Stimulated activated CD8-positive, alpha-beta memory T cell treated with anti-CD3 and anti-CD28 coated beads, Interleukin-4, amount 100 ng/mL, for 4 hours (primary cell): ENCODE measurements around the gene COG4.
"Not testable (repeated sequence)": the region's sequence is repeated elsewhere in the genome, so short reads cannot be mapped to it uniquely, and the experiment has no call there.

Source experiments
- DNase-seq, 2 donors: peaks; one replicate each; pipeline ENCODE4 v3.0.0-alpha.2; 2020; ENCODE audit warnings: low read depth in 2 of 2, low spot score in 1 of 2

COG4 gene

DNA sequence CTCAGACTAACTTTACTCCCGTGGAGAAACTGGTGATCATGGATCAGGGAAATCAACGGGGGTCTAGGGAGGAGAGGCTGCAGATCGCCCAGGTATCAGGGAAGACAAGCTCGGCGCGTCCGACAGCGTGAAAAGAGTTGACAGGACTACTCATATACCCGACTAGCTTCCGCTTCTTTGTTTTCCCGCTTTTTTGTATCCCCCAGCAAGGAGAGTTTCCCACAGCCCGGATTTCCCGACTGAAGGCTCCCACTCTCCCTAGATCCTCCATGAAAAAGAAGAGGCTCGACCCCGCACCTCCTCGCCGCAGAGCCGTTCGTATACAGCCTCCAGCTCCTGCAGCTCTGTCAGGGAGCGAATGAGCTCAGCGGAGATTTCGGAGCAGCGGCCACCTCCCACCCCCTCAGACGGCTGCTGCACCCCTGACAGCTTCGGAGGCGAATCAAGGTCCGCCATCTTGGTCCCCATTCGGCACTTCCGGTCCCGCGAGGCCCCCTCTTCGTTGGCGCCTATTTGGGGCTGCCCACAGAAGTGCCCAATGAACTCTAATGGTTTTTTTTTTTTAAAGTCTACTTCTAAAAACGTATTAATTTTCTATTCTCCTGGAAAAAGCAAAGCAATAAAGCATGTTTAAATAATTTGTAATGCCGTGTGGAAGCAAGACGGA is at the start of gene COG4:
COG4 (minus strand) TSS at position 479 of the 667 bp plus-strand sequence; CDS start at position 468, 11 bp downstream.
- DNase-seq, result peak; percentile 77 to 84

DNA sequence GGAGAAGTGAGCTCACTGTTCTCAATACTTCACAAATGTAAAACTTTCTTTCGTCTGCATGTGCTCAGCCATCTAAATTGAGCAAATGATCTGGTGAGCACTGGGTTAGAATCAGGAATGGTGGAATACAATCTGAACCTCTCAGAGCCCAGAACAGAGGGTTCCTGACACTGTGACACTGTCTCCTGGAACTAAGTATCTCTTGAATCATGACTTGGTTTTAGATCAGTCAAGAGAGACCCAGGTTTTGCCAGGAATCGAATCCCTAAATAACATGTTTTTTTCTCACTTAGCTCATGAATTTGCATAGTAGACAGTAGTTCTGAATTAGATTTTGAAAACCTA is 49.5 kb upstream of the COG4 start:
- DNase-seq, result no peak

DNA sequence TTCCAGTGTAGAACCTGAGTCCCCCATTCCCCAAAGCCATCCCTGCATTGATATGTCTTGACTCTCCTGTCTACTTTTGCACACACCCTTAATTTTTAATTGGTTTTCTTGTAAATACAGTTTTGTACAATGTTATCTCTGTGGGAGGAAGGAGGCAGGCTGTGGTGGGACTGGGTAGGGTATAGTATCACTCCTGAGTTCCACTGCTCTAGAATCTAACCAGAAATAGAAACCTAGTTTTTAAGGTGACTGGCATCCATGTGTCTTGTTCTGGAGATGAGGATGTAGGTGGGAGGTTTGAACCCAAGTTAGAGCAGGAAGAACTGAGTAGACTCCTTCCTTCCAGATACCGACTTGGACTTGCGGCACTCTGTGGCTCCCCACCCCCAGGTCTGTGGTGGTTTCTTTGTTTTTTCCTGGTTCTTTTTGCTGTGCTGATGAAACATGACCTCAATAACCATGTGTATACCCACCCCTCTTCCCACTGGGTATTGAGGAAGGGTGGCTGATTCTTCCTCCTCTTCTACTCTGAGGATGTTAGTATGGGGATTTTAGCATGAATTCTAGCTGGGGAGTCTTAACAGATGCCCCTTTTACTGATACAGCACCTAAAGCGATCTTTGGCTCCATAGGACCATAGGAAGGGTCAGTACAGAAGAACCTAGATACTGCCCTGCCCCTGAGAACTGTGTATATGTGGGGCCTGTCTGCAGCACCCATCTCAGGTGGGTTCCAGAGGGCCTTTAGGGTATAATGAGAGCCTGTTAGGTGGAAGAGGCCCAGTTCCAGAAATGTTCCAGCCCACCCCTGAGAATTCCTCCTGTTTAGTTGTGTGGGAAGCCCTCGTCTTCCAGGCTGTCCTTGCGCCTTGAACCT is 48.9 kb upstream of the COG4 start:
- DNase-seq, result no peak

DNA sequence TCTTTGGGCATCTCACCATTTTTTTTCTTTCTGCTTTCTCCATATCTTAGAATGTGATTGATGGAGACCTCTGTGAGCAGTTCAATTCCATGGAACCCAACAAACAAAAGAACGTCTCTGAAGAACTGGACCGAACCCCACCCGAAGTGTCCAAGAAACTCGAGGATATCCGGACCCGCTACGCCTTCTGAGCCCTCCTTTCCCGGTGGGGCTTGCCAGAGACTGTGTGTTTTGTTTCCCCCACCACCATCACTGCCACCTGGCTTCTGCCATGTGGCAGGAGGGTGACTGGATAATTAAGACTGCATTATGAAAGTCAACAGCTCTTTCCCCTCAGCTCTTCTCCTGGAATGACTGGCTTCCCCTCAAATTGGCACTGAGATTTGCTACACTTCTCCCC is 48.3 kb upstream of the COG4 start:
- DNase-seq, result no peak

DNA sequence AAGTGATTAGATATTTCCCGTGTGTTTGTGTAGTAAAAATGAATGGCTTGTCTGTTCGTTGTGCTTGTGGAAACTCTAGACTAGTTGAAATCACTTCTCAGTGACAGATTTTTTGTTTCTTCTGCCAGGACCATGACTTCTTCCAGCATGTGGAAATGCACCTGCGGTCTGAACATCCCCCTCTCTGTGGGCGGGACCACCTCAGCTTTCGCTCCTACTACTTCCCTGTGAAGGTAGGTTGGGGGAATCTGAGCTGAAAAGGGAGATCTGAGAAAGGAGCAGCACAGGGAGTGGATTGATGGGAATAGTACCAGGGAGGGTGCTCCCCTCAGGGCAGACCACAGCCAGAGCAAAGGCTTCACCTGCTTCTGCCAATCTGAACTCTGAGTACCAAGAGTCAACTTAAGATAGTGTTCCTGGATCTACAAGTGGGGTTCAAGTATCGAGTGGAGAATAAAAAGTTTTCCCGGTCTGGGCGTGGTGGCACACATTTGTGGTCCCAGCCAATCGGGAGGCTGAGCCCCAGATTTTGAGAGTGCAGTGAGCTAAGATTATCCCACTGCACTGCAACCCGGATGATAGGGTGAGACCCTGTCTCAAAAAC is 47.7 kb upstream of the COG4 start:
- no peak for DNase-seq

DNA sequence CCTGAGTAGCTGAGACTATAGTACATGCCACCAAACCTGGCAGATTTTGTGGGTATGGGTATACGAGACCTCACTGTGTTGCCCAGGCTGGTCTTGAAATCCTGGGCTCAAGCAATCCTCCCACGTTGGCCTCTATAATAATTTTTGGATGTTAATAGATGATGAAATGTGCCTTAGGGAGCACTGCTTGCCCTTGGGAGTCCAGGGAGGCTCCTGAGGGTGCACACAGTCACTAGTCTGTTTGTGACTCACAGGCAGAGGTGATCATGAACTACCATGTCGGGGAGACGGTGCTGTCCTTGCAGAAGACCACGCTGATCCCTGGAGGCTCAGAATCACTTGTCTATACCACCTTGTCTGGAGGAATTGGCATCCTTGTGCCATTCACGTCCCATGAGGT is 46.4 kb upstream of the COG4 start:
- DNase-seq, result no peak

DNA sequence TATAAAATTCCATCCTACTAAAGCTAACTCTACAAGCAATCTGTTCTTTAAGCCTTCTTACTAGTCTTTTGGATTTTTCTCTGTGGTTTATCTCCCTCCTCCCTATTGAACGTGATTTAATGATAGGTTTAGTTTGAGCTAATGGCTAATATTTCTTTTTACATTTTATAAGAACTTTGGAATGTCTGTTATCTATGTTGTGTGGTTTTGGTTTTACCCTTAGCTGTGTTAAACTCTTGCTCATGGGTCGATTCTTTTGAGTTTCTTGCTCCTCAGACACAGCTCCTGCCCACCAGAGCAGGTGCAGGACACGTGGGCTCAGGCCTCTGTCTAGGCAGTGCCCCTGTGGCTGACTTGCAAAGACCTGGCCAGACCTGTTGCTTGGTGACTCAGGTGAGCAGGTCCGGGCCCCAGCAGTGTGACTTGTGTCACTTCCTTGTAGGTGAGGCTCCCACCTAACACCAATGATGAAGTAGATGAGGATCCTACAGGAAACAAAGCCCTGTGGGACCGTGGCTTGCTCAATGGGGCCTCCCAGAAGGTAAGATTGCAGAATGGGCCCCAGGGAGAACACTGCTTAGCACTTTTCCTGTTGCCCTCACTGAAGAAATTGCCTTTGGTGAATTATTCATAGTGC is 45.4 kb upstream of the COG4 start:
- no peak for DNase-seq

DNA sequence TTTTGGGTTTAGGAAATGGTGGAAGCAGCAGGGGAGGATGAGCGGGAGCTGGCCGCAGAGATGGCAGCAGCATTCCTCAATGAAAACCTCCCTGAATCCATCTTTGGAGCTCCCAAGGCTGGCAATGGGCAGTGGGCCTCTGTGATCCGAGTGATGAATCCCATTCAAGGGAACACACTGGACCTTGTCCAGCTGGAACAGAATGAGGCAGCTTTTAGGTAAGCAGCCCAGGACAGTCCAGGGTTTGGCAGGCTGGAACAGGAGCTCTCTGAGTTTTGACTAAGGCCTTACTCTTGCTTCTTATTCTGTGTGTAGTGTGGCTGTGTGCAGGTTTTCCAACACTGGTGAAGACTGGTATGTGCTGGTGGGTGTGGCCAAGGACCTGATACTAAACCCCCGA is 41.7 kb upstream of the COG4 start:
- DNase-seq, result no peak

DNA sequence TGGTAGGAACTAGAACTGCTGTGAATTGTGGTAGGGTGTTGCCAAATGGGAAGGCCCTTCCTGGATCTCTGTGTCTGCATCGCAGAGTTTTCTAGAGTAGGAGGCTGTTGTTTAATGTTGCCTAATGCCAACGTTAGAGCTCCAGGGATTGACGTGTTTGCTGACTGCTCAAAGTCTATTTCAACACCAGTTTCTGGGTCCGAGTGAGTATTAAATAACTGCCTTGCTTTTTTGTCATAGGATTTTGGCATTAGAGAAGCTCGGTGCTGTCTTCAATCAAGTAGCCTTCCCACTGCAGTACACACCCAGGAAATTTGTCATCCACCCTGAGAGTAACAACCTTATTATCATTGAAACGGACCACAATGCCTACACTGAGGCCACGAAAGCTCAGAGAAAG is 40.3 kb upstream of the COG4 start:
- no peak for DNase-seq

DNA sequence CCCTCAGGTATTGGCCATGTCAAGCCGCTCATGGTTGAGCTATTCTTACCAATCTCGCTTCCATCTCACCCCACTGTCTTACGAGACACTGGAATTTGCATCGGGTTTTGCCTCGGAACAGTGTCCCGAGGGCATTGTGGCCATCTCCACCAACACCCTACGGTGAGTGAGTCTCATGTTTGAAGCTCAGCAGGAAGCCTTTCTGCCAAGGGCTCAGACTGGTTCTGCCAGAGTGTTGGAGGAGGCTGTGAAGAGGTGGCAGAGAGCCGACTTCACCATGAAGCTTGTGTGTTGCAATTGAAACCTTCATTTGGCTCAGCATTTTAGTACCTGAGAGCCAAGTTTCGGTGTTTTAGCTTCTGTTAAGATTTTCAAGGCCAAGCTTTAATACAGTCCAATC is 38.3 kb upstream of the COG4 start:
- DNase-seq, result no peak

DNA sequence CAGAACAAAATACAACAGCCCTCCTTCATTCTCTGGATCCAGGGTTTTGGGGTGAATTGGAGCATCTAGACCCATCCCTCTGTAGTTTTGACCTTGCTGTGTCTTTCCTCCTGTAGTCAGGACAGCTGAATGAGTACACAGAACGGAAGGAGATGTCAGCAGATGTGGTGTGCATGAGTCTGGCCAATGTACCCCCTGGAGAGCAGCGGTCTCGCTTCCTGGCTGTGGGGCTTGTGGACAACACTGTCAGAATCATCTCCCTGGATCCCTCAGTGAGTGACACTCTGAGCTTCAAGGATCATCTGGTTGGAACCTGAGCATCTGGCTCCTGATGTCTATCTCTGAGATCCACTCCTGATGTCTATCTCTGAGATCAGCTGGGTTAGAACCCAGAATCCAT is 32.7 kb upstream of the COG4 start:
- DNase-seq, result no peak

DNA sequence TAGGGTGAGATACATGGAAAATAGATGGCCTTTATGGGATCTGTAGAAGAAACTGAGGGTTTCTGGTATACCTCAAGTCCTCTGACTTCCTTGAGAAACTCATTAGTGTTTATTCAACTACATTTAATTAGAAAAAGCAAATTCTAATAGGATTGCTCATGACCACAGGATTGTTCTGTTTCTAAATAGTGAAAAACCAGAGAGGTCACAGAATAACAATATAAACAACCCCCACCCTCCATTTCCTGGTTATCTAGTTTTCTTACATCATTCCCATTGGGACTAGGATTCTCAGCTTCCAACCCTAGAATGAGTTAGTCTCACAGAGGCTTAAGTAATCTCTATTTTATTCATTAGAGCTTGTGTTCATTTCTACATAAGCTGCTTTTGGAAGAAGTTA is 30.3 kb upstream of the COG4 start:
- DNase-seq, result no peak

DNA sequence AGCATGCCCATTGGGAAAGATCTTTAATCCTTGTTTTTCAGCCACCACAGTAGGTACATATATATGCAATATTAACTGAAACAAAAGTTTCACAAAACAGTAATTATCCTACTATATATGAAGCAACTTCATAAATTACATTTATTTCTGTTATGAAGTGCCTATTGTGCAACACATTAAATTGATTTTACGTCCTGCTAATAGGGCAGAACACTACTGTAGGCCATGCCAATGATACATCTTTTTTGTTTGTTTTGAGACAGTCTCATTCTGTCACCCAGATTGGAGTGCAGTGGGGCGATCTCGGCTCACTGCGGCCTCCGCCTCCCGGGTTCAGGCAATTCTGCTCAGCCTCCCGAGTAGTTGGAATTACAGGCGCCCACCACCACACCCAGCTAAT is 29.3 kb upstream of the COG4 start:
- no peak for DNase-seq

DNA sequence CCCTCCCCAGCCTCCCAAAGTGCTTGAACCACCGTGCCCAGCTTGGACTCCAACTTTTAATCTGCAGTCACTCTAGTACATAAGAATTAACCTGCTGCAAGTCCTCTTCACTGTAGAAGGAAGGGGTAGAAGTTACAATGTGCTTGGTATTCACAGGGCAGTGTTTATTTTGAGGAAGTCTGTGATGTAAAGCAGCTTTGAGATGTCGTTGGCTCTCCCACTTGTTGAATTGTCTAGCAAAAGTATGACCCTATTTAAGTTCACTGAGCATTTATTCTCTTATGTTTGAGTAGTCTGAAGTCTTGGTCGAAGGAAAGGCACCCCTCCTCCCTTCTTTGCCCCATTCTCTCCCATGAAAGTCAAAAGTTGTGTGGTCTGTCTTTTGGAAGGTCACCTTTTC is 28.4 kb upstream of the COG4 start:
- DNase-seq, result no peak

DNA sequence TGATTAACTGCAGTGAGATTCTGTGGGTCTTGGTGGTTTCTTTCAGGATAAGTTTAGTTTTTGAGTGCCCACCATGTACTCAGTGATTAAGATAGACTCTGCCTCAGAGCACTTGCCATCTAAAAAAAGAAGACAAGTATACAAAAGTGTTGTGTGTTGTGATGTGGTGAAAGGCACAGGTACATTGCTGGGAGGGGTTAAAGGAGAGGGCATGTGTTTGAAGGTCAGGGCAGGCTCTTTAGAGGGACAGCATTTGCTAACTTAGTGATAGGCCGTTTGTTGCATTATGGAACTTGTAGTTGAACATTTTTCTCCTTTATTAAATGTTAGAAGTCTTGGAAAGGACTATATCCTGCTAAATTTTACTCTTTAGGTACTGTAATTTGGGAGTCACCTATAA is 26.7 kb upstream of the COG4 start:
- DNase-seq, result no peak

DNA sequence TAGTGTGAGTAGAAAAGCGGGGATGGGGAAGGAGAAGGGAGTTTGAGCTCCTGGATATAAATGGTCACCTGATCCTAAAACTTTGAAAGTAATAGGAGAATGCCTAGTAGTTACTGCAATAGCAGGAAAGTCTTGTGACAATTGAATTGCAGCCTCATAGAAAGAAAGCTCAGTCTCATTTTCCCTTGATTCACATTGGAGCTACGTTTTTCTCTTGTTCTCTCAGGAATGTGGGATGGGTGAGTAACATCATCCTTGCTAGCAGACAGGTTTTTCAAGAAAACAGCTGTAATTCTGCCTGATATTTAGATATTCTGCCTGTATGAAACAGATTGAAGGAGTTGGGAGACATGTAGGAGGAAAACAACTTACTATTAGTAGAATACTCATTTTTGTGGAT is 25.6 kb upstream of the COG4 start:
- no peak for DNase-seq

DNA sequence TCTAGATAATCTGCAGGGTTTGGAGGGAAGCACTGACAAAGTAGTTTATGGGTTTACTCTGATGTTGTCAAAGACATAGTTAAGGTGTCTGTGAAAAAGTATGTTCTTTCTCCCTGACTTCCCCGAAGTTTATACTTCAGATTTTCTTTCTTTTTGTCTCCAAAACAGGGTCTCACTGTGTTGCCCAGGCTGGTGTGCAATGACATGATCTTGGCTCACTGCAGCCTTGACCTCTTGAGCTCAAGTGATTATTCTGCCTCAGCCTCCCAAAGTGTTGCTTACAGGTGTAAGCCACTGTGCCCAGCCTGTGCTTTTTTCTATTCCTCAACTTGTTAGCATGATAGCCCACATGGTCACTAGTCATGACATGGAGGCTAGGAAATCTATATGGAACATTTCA is 21.2 kb upstream of the COG4 start:
- DNase-seq, result no peak

DNA sequence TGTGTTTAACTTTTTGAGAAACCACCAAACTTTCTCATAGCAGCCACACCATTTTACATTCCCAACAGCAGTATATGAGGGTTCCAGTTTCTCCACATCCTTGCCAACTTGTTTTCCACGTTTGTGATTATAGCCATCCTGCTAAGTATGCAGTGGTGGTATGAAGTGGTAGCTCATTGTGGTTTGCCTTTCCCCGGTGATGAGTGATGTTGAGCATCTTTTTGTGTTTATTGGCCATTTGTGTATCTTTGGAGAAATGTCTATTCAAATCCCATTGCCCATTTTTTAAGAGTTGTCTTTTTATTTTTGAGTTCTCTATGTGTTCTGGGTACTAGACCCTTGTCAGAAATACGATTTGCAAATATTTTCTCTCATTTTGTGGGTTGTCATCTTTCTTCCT is 17.6 kb upstream of the COG4 start:
- no peak for DNase-seq

DNA sequence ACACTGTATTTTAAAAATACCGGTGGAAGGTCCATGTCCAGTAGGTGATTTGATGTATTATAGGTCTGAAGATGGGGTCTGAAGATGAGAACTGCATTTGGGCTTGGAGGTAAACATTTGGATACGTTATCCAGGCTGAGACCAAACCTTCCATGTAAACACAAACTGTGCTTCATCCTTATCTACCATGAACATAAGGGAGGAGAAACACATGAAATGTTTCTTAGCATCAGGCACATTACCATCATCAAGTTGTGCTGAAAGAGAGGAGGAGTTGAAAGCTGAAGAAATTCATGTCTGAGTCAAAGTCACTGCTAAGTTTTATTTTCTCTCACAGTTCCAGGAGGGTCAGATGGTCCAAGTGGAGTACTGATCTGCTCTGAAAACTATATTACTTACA is 11.6 kb upstream of the COG4 start:
- no peak for DNase-seq

DNA sequence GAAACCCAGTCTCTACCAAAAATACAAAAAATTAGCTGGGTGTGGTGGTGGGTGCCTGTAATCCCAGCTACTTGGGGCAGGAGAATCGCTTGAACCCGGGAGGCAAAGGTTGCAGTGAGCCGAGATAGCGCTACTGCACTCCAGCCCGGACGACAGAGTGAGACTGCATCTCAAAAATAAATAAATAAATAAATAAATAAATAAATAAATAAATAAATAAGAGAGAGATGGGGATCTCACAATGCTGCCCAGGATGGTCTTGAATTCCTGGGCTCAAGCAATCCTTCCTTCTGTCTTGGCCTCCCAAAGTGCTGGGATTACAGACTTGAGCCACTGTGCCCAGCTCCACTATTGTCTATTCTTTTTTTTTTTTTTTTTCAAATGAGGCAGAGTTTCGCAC is 6.6 kb upstream of the COG4 start:
- not testable (repeated sequence) for DNase-seq

DNA sequence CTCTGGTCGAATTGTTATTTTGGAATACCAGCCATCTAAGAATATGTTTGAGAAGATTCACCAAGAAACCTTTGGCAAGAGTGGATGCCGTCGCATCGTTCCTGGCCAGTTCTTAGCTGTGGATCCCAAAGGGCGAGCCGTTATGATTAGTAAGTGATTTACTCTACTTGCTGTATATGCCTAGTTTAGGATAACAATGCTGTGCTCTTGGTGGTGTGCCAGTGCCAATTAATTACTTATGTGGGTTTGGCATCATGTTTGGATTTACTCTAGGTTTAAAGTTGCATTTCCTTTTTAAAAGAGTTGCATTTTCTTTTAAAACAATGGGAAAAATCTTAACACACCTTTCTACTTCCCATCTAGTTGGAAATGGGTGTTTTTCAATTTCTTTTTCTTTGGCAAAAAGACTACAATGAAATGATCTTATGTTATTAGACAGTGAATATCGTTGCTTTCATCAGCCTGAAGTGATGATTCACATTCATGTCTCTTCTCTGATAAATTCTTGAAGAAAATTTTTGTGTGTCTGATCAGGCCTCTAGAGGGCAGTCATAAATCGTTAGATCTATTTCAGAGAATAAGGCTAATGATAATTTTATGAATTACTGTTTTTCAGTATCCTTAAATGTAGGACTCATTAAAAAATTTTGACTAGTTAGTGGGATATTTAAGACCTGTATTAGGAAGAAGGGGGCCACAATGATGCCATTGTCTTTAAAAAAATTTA is 5.9 kb upstream of the COG4 start:
- no peak for DNase-seq
